ENCODE data around the gene UGT8.

The UGT8 gene

DNA sequence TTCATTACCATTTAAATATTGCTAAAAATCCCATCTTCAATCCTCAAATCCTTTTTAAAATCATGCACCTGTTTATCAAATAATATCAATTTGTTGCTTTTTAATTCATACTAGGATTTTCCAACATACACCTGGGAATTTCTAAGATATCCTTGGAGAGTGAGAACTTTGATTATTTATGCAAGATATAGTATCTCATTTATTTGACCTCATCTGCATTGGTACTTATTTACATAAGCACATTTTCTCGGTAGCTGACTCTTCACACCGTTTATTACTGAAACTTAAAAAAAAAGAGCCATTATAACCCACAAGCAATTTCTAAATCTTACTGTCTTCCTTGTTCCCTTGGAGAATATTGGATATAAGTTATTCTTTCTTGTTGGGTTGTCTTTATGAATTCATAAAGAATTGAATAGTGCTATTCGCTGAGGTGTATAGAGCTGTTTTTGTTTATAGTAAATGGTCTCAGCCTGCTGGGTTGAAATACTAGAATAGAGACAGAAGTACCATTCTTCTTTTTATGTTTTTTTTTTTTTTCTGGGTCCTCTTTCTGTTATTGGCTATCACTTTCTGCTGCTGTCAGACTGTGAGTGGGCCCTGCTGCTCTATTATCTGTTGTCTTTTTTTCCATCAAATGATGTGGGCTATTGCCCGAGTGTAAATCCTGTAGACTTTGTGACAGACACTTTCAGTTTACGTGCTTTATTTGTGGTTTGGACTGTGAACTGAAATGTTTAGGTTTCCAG, 2.9 kb downstream of the UGT8 start:
- Histone ChIP-seq H3K27me3 (ENCODE audit: insufficient read depth, low read depth) (no peaks in the 10 kb centered on the region), H3K4me2 (peak overlapping the region; percentile 84), H3K9ac (0 out of 2 replicates have a peak overlapping the region, but pooled peaks have one; percentile 3), H2AFZ (ENCODE audit: low read depth) (no peak overlapping the region), H3K79me2 (ENCODE audit: insufficient read depth, low read depth) (peaks cover 67% of the 10 kb centered on the region), H4K20me1 (ENCODE audit: insufficient read depth) (0 out of 2 replicates have a peak, but pooled peaks cover 7% of the 10 kb centered on the region), H3K36me3 (ENCODE audit: insufficient read depth) (no peaks in the 10 kb centered on the region), H3K4me1 (ENCODE audit: low read depth, poor library complexity, severe bottlenecking) (peaks cover 60% of the 10 kb centered on the region), H3K4me3 (IDR thresholded peaks at IDR 0.05; ENCODE audit: insufficient read depth, low read depth, low read length) (no peak overlapping the region), H3K27ac (peak overlapping the region; percentile 12; the same call in 1 of the 2 replicates)
- TF ChIP-seq, protein P1, sequence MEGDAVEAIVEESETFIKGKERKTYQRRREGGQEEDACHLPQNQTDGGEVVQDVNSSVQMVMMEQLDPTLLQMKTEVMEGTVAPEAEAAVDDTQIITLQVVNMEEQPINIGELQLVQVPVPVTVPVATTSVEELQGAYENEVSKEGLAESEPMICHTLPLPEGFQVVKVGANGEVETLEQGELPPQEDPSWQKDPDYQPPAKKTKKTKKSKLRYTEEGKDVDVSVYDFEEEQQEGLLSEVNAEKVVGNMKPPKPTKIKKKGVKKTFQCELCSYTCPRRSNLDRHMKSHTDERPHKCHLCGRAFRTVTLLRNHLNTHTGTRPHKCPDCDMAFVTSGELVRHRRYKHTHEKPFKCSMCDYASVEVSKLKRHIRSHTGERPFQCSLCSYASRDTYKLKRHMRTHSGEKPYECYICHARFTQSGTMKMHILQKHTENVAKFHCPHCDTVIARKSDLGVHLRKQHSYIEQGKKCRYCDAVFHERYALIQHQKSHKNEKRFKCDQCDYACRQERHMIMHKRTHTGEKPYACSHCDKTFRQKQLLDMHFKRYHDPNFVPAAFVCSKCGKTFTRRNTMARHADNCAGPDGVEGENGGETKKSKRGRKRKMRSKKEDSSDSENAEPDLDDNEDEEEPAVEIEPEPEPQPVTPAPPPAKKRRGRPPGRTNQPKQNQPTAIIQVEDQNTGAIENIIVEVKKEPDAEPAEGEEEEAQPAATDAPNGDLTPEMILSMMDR (conservative IDR thresholded peaks at IDR 0.05; ENCODE audit: low read depth, low read length): no peak

DNA sequence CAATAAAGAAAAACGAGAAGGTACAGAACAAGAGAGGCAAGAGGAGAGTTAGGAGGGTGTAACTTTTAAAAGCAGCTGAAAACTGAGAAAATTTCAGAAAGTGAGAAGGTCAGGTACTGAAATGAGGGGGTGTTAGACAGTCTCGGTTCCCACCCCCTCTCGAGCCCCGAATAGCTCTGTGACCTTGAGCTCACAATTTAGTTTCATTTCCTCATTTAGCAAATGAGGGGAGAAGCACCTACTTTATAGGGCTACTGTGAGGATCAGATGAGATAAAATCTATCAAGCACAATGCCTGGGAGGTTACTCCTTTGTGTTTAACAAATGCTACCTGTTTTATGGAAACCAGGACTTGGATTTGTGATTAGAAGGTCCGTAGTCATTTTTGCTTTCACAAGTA, 4.9 kb downstream of the UGT8 start:
- H3K4me2 ChIP-seq: peak overlapping the region; percentile 84
- 0 out of 2 replicates have a peak, but pooled peaks cover 7% of the 10 kb centered on the region for H4K20me1 ChIP-seq (ENCODE audit: insufficient read depth)
- no peaks in the 10 kb centered on the region for H3K36me3 ChIP-seq (ENCODE audit: insufficient read depth)
- H3K4me1 ChIP-seq (ENCODE audit: low read depth, poor library complexity, severe bottlenecking): peaks cover 56% of the 10 kb centered on the region
- peak overlapping the region; percentile 52; the same call in 1 of the 2 replicates for H3K9ac ChIP-seq
- no peak overlapping the region for H3K4me3 ChIP-seq (IDR thresholded peaks at IDR 0.05; ENCODE audit: insufficient read depth, low read depth, low read length)
- H2AFZ ChIP-seq (ENCODE audit: low read depth): peak overlapping the region; percentile 7; the same call in 1 of the 2 replicates
- peak overlapping the region; percentile 64 for H3K27ac ChIP-seq
- TF ChIP-seq, protein P1 (conservative IDR thresholded peaks at IDR 0.05; ENCODE audit: low read depth, low read length): no peak
- H3K79me2 ChIP-seq (ENCODE audit: insufficient read depth, low read depth): peaks cover 67% of the 10 kb centered on the region
- no peaks in the 10 kb centered on the region for H3K27me3 ChIP-seq (ENCODE audit: insufficient read depth, low read depth)

DNA sequence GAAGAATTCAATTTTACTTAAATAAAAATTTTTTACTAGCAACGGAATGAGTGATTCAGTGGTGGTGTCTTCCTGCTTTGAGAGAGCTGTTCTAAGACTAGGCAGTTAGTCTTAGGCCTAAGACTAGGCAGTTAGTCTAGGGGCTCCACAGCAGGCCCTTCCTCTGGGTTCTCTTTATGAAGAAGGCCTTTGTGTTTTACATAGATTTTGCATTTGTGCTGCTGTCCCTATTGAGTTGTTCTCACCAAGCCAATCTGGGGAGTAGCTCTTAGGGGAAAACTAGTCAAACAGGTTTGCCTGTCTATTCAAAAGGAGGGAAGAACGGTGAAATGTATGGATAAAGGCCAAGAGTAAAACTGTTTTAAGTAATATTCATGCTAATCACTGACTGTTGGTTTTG, 7.6 kb downstream of the UGT8 start:
- no peak overlapping the region for H3K9ac ChIP-seq
- H4K20me1 ChIP-seq (ENCODE audit: insufficient read depth): 0 out of 2 replicates have a peak, but pooled peaks cover 7% of the 10 kb centered on the region
- no peaks in the 10 kb centered on the region for H3K27me3 ChIP-seq (ENCODE audit: insufficient read depth, low read depth)
- peaks cover 41% of the 10 kb centered on the region for H3K4me1 ChIP-seq (ENCODE audit: low read depth, poor library complexity, severe bottlenecking)
- H3K79me2 ChIP-seq (ENCODE audit: insufficient read depth, low read depth): peaks cover 55% of the 10 kb centered on the region
- H3K4me3 ChIP-seq (IDR thresholded peaks at IDR 0.05; ENCODE audit: insufficient read depth, low read depth, low read length): no peak overlapping the region
- no peaks in the 10 kb centered on the region for H3K36me3 ChIP-seq (ENCODE audit: insufficient read depth)
- H3K4me2 ChIP-seq: no peak overlapping the region
- no peak overlapping the region for H2AFZ ChIP-seq (ENCODE audit: low read depth)
- TF ChIP-seq, protein P1 (conservative IDR thresholded peaks at IDR 0.05; ENCODE audit: low read depth, low read length): no peak
- no peak overlapping the region for H3K27ac ChIP-seq

DNA sequence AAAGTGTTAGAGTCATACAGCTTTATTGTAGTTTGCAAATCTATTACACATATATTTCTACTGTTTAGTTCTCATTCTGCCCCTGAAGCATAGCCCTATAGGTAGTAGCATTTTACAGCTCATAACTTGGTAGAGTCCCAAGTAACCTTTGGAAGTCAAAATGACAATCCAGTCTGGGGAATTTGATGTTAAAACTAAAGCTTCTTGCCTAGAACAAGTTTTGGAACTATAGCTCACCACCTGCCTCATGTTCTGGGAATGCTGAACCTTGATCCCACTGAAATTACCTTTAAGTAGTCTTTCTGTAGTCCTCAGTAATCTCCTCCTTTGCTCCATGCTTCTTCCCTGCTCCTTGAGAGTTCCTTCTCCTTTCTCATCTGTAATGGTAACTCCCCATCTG, 8.4 kb downstream of the UGT8 start:
- Histone ChIP-seq H3K79me2 (ENCODE audit: insufficient read depth, low read depth) (peaks cover 48% of the 10 kb centered on the region), H3K27me3 (ENCODE audit: insufficient read depth, low read depth) (no peaks in the 10 kb centered on the region), H3K27ac (no peak overlapping the region), H3K4me3 (IDR thresholded peaks at IDR 0.05; ENCODE audit: insufficient read depth, low read depth, low read length) (no peak overlapping the region), H3K4me1 (ENCODE audit: low read depth, poor library complexity, severe bottlenecking) (peaks cover 33% of the 10 kb centered on the region), H2AFZ (ENCODE audit: low read depth) (no peak overlapping the region), H4K20me1 (ENCODE audit: insufficient read depth) (no peaks in the 10 kb centered on the region), H3K9ac (no peak overlapping the region), H3K36me3 (ENCODE audit: insufficient read depth) (no peaks in the 10 kb centered on the region), H3K4me2 (no peak overlapping the region)
- TF ChIP-seq, protein P1 (conservative IDR thresholded peaks at IDR 0.05; ENCODE audit: low read depth, low read length): no peak

Measured in KMS-11 (cell line).